GM21447 (cell line): ENCODE data around the gene CPSF6.
A peak's percentile ranks its signal among the peaks of the same experiment; 100 is the strongest.
"Not testable (repeated sequence)": the region's sequence is repeated elsewhere in the genome, so short reads cannot be mapped to it uniquely, and the experiment has no call there.

Source experiments
- ATAC-seq: cut with Tn5 transposase; IDR thresholded peaks from one replicate; pipeline ENCODE4 v1.9.1; 2021; ENCODE audit not compliant: unreplicated experiment

The CPSF6 gene, protein sequence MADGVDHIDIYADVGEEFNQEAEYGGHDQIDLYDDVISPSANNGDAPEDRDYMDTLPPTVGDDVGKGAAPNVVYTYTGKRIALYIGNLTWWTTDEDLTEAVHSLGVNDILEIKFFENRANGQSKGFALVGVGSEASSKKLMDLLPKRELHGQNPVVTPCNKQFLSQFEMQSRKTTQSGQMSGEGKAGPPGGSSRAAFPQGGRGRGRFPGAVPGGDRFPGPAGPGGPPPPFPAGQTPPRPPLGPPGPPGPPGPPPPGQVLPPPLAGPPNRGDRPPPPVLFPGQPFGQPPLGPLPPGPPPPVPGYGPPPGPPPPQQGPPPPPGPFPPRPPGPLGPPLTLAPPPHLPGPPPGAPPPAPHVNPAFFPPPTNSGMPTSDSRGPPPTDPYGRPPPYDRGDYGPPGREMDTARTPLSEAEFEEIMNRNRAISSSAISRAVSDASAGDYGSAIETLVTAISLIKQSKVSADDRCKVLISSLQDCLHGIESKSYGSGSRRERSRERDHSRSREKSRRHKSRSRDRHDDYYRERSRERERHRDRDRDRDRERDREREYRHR

GRCh38 chr12:69239352-69239921 is at the start of gene CPSF6:
Gene CPSF6 (plus strand): TSS chr12:69239569. CDS start chr12:69239647, 78 bp downstream.
- peak; percentile 84 for ATAC-seq

- ATAC-seq, result no peak
Measured at GRCh38 chr12:69196302-69197288, 42.8 kb upstream of the CPSF6 start.

DNA sequence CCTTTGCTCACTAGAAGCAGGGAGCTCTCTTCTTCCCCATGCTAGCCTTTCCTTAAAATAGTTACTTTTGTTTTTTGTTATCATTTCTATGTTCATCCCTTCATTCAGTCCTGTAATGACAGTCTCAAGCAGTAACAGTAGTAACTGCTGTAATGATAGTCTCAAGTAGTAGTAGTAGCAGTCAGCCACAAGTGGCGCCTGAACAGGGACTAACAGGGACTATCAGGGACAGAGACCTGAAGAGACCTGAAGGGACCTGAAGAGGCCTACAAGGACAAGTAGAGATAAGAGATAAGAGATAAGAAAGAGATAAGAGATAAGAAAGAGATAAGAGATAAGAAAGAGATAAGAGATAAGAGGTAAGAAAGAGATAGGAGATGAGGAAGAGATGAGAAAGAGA is 39.4 kb upstream of the CPSF6 start:
- not testable (repeated sequence) for ATAC-seq

GRCh38 chr12:69204191-69204590 is 35.2 kb upstream of the CPSF6 start:
- no peak for ATAC-seq

GRCh38 chr12:69210661-69211060 is 28.7 kb upstream of the CPSF6 start:
- ATAC-seq, result no peak

DNA sequence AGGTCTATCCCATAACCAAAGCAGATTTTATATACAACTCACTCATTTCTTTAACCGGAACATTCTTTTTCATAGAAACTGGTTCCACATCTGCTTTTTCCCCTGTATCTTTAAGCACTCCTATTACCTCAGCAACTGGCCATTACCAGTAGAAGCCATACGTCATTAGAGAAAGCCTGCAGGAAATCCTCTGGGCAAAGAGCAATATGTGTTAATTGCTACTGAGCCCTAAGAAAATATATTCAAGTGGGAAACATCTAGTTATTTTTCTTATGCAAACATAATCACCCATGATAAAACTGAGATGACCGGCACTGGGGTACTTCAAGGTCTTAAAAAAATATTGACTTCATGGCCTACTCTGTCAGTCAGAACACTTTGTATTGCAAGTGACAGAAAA is 28.2 kb upstream of the CPSF6 start:
- ATAC-seq, result no peak

DNA sequence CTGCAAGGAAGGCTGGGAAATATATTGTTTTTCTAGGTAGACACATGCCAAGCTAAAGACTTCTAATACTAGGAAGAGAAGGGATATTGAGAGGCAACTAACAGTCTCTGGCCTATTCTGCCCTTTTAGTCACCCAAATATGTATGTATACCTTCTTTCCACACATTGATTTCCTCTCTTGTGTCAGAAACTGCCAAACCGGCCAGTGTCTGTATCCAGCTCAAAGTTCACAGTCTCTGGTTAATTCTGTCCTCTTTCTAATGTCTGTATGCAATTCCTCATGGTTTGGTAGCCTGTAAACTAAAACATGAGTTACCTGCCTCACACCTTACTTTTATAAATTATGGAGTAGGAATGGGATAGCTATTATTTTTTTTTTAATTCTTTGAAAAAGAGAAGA is 25.2 kb upstream of the CPSF6 start:
- ATAC-seq, result no peak

- ATAC-seq, result no peak
Measured at GRCh38 chr12:69225251-69225910, 14.0 kb upstream of the CPSF6 start.

DNA sequence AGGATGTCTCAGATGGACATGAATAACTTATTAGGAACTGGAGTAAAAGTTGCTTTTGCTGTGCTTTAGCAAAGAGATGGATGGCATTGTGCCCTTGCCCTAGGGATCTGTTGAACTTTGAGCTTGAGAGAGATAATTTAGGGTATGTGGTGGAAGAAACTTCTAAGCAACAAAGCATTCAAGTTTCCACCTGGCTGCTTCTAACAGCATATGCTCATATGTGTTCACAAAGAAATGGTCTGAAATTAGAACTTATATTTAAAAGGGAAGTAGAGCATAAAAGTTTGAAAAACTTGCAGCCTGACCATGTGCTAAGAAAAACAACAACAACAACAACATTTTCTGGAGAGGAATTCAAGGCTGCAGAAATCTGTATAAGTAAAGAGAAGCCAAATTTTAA is 7.9 kb upstream of the CPSF6 start:
- ATAC-seq, result no peak

GRCh38 chr12:69238589-69239351 is 599 bp upstream of the CPSF6 start:
- ATAC-seq, result peak; percentile 3

DNA sequence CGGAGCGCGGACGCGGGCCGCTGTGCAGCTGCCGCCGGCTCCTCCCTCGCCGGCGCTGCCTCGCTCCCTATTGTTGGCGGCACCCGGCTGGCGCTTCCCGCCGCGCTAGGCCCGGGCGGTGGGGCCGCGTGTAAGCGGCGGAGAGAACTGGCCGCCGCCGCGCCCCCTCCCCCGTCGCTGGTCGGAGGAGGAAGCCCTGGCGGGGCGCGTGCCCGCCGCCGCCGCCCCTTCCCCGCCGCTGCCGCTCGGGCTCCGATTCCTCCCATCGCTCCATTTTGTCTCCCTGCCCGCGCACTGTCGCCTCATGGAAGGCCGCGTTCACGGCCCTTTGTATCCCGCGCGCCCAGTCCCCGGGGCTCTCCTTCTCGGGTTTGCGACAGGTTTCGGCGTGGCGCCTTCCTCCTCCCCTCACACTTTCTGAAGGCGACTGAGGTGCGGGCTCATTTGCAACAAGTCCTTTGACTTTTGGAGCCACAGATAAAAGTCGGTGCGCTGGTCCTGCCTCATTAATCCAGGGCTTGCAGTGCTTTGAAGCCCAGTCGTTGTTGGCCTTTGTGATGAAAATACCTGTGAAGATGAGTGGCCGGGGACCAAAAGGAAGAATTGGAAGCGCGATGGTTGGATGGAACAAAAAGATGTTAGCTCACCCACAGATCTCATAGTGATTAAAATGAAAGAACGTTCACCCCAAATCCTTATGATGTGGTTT is 707 bp downstream of the CPSF6 start:
- ATAC-seq, result peak; percentile 24

DNA sequence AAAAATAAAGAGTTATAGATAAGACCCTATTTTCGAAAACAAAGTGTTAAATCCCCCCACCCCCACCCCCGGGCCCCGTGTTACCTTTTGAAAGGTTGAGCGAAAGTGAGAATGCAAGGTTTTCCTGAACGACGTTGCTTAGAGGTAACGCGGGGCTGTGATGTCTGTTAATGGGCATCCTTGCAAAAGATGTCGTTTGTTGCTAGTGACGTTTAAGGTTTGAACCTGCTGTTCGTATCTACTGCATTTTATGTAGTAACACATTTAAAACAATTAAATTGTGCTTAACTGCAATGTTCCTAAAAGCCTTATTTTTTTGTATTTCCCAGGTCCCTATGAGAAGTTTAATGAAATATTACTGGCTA is 1.2 kb downstream of the CPSF6 start:
- ATAC-seq, result no peak

DNA sequence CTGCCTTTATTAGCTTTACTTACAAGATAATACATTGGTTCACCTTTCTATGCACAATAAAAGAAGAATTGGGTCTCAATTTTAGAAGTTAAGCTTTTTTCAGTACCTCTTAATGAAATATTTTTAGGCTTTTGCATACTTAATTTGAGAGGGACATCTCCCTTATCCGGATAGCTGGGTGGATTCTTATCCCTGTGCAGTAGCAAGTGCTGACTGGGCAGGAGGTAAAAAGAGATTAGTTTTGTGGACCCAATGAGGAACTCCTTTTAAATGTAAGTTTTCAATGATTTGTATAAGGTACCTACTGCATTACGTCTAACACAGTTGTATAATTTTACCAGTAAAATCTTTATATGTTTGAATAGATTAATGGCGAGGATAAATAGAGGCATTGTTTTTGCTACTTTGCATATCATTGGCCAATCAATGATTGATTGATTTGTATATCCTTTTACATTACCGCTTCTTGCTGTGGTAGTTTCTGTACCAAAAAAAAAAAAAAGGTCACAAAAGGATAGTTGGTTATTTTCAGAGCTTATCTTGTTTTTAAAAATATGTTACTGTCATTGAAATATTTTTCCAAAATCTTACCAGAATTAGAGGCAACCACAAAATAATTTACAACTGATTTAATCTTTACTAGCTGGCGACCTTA is 2.2 kb downstream of the CPSF6 start:
- no peak for ATAC-seq

- ATAC-seq, result peak; percentile 48
Measured at GRCh38 chr12:69243099-69244084, 4.0 kb downstream of the CPSF6 start.

- ATAC-seq, result no peak
Measured at GRCh38 chr12:69247268-69248018, 8.1 kb downstream of the CPSF6 start.

DNA sequence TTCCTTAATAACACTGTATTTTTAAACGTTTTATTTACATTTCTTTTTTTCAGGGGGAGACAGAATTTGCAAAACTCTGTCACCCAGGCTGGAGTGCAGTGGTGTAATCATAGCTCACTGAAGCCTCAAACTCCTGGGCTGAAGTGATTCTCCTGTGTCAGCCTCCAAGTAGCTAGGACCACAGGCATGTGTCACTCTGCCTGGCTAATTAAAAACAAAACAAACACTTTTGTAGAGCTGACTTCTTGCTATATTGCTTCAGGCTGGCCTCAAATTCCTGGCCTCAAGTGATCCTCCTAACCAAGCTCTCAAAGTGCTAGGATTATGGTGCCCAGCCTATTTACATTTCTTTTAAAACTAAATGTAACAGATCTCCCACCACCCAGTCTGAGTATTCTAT is 12.7 kb downstream of the CPSF6 start:
- ATAC-seq, result no peak

DNA sequence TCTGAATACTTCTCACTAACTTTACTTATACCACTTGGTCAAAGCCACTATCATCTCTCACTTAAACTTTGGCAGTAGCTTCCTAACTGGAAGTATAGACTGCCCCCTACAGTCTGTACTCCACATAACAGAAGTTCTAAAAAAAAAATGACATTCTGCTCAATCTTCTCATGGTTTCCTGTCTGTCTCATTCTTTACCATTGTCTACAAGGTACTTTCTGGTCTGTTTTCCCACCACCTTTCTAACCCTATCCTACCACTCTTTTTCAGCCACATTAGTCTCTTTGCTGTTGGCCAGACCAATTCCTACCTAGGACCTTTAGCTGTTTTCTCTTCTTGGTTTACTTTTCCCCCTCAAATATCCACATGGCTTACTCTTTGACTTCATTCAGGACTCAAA is 14.7 kb downstream of the CPSF6 start:
- peak; percentile 61 for ATAC-seq
